GM20000 (cell line): ENCODE data around the gene SCGB1A1.
A peak's percentile ranks its signal among the peaks of the same experiment; 100 is the strongest.
"Not testable (repeated sequence)": the region's sequence is repeated elsewhere in the genome, so short reads cannot be mapped to it uniquely, and the experiment has no call there.

ENCODE experiments used
- DNase-seq: peaks from one replicate; pipeline ENCODE4 v3.0.0; 2012; ENCODE audit warnings: low spot score
- CTCF ChIP-seq: IDR thresholded peaks from 2 replicates; pipeline ENCODE4 v1.5.1; 2012; ENCODE audit warnings: mild to moderate bottlenecking, control low read depth; ENCODE audit errors: extremely low read depth, missing control alignments

SCGB1A1 gene

GRCh38 chr11:62443390-62444235, 24.8 kb downstream of the SCGB1A1 start:
- no peak for TF ChIP-seq CTCF
- no peak for DNase-seq

GRCh38 chr11:62444236-62444833, 25.5 kb downstream of the SCGB1A1 start:
- peak; percentile 45 for DNase-seq

GRCh38 chr11:62444835-62445234, 26.0 kb downstream of the SCGB1A1 start:
- TF ChIP-seq CTCF = no peak
- DNase-seq = no peak

More at GRCh38 chr11:62444236-62444833, 25.5 kb downstream of the SCGB1A1 start:
- no peak for TF ChIP-seq CTCF

- no peak for DNase-seq
- no peak for TF ChIP-seq CTCF
Observed at GRCh38 chr11:62445314-62445740, 26.5 kb downstream of the SCGB1A1 start.

DNA sequence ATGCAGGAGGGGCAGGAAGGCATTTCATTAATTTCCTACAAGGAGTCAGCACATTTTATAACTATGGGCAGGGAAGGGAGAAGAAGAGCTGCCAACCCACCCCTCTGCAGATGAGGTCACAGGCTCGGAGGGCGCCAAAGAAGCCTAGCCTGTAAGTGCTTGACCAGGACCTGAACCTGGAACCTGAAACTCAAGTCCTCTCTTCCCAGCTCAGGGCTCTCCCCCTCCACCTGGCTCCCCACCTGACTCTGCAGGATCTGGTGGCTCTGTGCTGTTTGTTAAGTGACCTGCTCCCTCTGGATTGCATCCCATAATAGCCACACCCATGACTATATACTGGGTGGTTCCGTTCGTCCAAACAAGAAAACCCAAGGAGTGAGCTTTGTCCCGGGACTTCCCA, 27.3 kb downstream of the SCGB1A1 start:
- DNase-seq = no peak

GRCh38 chr11:62449451-62449851, 30.6 kb downstream of the SCGB1A1 start:
- DNase-seq = no peak
- TF ChIP-seq CTCF = no peak

More for the DNA sequence above, 27.3 kb downstream of the SCGB1A1 start:
- no peak for TF ChIP-seq CTCF

- not testable (repeated sequence) for DNase-seq
Observed at GRCh38 chr11:62449912-62450311, 31.1 kb downstream of the SCGB1A1 start.
